ENCODE measurements around the gene PDE4D.

DNA sequence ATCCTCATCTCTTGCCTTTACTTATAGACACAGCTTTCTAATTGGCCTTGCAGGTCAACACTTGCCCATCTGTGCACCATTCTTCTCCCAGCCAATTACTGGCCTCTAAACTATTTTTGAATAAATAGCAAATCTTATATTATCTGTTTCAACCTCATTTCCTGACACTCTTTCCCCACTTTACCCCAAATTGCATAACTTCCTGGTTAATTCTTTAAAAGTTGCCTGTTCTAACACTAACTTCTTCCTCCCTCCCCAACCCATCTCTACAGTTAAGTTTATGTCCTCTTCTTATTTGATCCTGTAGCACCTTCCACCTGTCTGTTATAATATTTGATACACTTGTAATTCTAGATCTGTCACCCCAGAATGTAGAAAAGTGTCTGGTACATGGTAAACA, 372.1 kb downstream of the PDE4D start:
- TF ChIP-seq, protein P1, sequence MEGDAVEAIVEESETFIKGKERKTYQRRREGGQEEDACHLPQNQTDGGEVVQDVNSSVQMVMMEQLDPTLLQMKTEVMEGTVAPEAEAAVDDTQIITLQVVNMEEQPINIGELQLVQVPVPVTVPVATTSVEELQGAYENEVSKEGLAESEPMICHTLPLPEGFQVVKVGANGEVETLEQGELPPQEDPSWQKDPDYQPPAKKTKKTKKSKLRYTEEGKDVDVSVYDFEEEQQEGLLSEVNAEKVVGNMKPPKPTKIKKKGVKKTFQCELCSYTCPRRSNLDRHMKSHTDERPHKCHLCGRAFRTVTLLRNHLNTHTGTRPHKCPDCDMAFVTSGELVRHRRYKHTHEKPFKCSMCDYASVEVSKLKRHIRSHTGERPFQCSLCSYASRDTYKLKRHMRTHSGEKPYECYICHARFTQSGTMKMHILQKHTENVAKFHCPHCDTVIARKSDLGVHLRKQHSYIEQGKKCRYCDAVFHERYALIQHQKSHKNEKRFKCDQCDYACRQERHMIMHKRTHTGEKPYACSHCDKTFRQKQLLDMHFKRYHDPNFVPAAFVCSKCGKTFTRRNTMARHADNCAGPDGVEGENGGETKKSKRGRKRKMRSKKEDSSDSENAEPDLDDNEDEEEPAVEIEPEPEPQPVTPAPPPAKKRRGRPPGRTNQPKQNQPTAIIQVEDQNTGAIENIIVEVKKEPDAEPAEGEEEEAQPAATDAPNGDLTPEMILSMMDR (conservative IDR thresholded peaks at IDR 0.05 in 1 of 2, IDR thresholded peaks at IDR 0.05 in 1 of 2; ENCODE audit: extremely low read depth in 1 of 2, insufficient read depth in 1 of 2, low read depth in 1 of 2, low read length in 2 of 2), result no peak
- no peak for TF ChIP-seq EZH2 (IDR thresholded peaks at IDR 0.05; ENCODE audit: borderline replicate concordance, low read length)
